GM12875 (cell line): Measurements from ENCODE around the gene CDKN1A.

ENCODE experiments used
- H3K4me3 ChIP-seq: one replicate; pipeline ENCODE4 v1.5.1; 2011; ENCODE audit warnings: low read depth, low read length, control low read depth
- TF ChIP-seq, protein P1 (sequence below): IDR thresholded peaks from 2 replicates; pipeline ENCODE4 v1.5.1; 2011; ENCODE audit warnings: low read depth, mild to moderate bottlenecking, control low read depth, inconsistent platforms, low read length, moderate library complexity, borderline replicate concordance; ENCODE audit not compliant: insufficient read depth

CDKN1A gene

DNA sequence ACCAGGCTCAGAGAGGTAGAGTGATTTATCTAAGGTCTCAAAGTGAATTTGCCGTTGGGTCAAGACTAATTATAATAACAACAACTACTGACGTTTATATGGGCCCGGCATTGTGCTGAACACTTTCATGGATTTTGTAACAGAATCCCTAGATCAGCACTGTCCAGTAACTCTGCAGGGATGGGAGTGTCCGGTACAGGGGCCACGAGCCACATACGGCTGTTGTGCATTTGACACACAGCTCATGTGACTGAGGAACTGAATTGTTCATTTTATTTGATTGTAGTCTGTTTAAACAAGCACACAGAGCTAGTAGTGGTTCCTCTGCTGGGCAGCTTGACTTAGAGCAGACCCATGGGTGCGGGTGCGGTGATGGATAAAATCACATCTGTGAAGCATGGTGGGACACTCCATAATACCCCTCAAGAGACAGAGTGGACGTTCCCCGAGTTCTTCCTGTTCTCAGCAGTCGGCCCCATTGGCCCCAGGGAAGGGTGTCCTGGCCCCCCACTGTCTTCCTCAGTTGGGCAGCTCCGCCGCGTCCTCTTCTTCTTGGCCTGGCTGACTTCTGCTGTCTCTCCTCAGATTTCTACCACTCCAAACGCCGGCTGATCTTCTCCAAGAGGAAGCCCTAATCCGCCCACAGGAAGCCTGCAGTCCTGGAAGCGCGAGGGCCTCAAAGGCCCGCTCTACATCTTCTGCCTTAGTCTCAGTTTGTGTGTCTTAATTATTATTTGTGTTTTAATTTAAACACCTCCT lies 6.8 kb downstream of the CDKN1A start:
- TF ChIP-seq, protein P1, sequence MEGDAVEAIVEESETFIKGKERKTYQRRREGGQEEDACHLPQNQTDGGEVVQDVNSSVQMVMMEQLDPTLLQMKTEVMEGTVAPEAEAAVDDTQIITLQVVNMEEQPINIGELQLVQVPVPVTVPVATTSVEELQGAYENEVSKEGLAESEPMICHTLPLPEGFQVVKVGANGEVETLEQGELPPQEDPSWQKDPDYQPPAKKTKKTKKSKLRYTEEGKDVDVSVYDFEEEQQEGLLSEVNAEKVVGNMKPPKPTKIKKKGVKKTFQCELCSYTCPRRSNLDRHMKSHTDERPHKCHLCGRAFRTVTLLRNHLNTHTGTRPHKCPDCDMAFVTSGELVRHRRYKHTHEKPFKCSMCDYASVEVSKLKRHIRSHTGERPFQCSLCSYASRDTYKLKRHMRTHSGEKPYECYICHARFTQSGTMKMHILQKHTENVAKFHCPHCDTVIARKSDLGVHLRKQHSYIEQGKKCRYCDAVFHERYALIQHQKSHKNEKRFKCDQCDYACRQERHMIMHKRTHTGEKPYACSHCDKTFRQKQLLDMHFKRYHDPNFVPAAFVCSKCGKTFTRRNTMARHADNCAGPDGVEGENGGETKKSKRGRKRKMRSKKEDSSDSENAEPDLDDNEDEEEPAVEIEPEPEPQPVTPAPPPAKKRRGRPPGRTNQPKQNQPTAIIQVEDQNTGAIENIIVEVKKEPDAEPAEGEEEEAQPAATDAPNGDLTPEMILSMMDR, result no peak
- H3K4me3 ChIP-seq, result no peak overlapping the region

DNA sequence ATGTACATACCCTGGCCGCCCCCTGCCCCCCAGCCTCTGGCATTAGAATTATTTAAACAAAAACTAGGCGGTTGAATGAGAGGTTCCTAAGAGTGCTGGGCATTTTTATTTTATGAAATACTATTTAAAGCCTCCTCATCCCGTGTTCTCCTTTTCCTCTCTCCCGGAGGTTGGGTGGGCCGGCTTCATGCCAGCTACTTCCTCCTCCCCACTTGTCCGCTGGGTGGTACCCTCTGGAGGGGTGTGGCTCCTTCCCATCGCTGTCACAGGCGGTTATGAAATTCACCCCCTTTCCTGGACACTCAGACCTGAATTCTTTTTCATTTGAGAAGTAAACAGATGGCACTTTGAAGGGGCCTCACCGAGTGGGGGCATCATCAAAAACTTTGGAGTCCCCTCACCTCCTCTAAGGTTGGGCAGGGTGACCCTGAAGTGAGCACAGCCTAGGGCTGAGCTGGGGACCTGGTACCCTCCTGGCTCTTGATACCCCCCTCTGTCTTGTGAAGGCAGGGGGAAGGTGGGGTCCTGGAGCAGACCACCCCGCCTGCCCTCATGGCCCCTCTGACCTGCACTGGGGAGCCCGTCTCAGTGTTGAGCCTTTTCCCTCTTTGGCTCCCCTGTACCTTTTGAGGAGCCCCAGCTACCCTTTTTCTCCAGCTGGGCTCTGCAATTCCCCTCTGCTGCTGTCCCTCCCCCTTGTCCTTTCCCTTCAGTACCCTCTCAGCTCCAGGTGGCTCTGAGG lies 7.6 kb downstream of the CDKN1A start:
- no peak overlapping the region for H3K4me3 ChIP-seq
- TF ChIP-seq, protein P1, result no peak

DNA sequence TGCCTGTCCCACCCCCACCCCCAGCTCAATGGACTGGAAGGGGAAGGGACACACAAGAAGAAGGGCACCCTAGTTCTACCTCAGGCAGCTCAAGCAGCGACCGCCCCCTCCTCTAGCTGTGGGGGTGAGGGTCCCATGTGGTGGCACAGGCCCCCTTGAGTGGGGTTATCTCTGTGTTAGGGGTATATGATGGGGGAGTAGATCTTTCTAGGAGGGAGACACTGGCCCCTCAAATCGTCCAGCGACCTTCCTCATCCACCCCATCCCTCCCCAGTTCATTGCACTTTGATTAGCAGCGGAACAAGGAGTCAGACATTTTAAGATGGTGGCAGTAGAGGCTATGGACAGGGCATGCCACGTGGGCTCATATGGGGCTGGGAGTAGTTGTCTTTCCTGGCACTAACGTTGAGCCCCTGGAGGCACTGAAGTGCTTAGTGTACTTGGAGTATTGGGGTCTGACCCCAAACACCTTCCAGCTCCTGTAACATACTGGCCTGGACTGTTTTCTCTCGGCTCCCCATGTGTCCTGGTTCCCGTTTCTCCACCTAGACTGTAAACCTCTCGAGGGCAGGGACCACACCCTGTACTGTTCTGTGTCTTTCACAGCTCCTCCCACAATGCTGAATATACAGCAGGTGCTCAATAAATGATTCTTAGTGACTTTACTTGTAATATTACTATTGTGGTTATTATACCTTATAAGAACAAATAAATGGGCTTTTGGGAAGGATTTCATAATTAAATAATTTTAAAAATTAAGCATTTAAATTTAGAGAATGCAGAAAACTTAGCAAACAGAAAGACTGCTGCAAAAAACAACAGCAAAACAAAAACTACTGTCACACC lies 8.4 kb downstream of the CDKN1A start:
- TF ChIP-seq, protein P1, result no peak
- H3K4me3 ChIP-seq, result no peak overlapping the region

DNA sequence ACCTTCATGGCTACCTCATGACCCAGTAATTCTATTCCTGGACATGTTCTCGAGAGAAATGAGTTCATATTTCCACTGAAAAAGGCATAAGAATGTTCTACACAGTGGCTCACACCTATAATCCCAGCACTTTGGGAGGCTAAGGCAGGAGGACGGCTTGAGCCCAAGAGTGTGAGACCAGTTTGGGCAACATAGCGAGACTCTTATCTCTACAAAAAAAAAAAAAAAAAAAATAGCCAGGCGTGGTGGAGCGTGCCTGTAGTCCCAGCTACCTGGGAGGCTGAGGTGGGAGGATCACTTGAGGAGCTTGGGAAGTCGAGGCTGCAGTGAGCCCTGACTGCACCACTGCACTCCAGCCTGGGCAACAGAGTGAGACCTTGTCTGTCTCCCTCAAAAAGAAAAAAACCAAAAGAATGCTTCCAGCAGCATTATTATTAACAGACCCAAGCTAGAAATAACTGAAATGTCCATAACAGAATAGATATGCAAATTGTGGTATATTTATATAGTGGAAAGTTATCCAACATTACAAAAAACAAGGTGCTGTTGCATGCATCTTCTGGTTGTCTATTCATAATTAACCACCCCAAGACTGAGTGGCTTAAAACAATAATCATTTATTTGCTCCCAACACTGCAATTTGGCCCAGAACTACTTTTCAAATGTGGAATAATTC lies 9.7 kb downstream of the CDKN1A start:
- H3K4me3 ChIP-seq, result no peak overlapping the region
- TF ChIP-seq, protein P1, result no peak

DNA sequence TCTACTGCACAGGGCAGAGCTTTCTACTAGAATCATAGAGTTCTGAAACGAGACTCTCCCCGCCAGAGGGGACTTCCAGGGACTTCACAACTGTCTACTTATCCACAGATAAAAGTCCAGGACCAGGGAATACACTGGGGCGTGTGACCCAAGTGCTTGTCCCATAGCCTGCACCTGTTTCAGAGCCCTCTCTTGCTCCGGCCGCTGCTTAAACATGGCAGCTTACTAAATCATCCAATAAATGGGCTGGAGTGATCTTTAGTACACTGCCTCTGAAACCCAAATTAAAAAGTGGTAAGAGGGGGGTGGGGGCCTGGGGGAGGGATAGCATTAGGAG lies 10.2 kb downstream of the CDKN1A start:
- TF ChIP-seq, protein P1, result no peak

DNA sequence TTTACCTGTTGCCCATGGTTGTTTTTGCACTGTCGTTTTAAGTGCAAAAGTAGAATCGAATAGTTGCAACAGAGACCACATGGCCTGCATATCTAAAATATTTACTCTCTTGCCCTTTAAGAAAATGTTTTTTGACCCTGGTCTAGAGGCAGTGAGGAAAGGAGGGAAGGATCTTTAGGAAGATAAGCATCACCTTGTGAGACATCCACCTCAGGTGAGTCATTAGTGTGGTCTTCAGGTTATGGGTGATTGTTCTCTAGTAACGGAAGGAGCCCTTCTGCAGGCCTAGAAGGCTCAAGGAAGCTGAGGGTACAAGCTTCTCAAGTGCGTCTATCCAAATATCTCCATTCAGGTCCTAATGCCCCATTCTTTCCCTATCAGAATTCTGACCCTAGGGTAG lies 12.5 kb downstream of the CDKN1A start:
- TF ChIP-seq, protein P1, result no peak
- no peak overlapping the region for H3K4me3 ChIP-seq

More for the DNA sequence above, 10.2 kb downstream of the CDKN1A start:
- H3K4me3 ChIP-seq, result no peak overlapping the region
